Breast epithelium (tissue), 4 donors: Measurements from ENCODE around the gene NFIC. TPM values are rescaled to one million over a fixed set of nuclear protein-coding genes. Genes with fewer than 3 reads are reported as not detected.
"Not testable (repeated sequence)": the region's sequence is repeated elsewhere in the genome, so short reads cannot be mapped to it uniquely, and the experiment has no call there.

Experiments used
- DNase-seq, 2 donors: peaks; one replicate each; pipeline ENCODE4 v3.0.0-alpha.2; 2019; ENCODE audit warnings: low spot score in 2 of 2
- H3K27ac ChIP-seq, 2 donors: fragments of 200-600 bp; sonication (generic) in 1 of 2; one replicate each; pipeline ENCODE4 v1.5.1; 2016 to 2019; ENCODE audit warnings: mild to moderate bottlenecking in 1 of 2
- H3K27me3 ChIP-seq, 2 donors: fragments of 200-600 bp; sonication (generic) in 1 of 2; one replicate each; pipeline versions ENCODE4 v1.5.1 to v1.6.0; 2017 to 2019; ENCODE audit warnings: control low read depth in 1 of 2, mild to moderate bottlenecking in 1 of 2
- H3K36me3 ChIP-seq: fragments of 200-600 bp; one replicate; pipeline ENCODE4 v1.5.1; 2019
- H3K4me1 ChIP-seq, 2 donors: fragments of 200-600 bp; sonication (generic); one replicate each; pipeline ENCODE4 v1.5.1; 2016 to 2019; ENCODE audit warnings: control low read depth in 1 of 2
- H3K4me3 ChIP-seq, 3 donors: fragments of 200-600 bp; sonication (generic); 1 replicate in 2 of 3; 2 replicates in 1 of 3; pipeline ENCODE4 v1.5.1; 2016 to 2019; ENCODE audit warnings: mild to moderate bottlenecking in 3 of 3, moderate library complexity in 2 of 3
- H3K9me3 ChIP-seq, 2 donors: fragments of 200-600 bp; sonication (generic) in 1 of 2; one replicate each; pipeline ENCODE4 v1.5.1; 2016 to 2019; ENCODE audit warnings: control low read depth in 1 of 2
- CTCF ChIP-seq, 3 donors: fragments of 450-650 bp; IDR thresholded peaks; one replicate each; pipeline ENCODE4 v1.5.1; 2016 to 2017; ENCODE audit warnings: antibody characterized with exemption in 3 of 3, mild to moderate bottlenecking in 3 of 3, moderate library complexity in 3 of 3
- POLR2A ChIP-seq: fragments of 450-650 bp; IDR thresholded peaks from one replicate; pipeline ENCODE4 v1.6.1; 2016; ENCODE audit warnings: antibody characterized with exemption, mild to moderate bottlenecking, moderate library complexity
- POLR2AphosphoS5 ChIP-seq, 3 donors: sonication (generic); formaldehyde crosslinking; IDR thresholded peaks; one replicate each; pipeline ENCODE4 v1.6.1; 2017; ENCODE audit warnings: antibody characterized with exemption in 3 of 3
- intact Hi-C: fragments of 100-400 bp; cut with DNase I; formaldehyde crosslinking; loops from one replicate; pipeline ENCODE4 v1.15.1; 2023; ENCODE audit warnings: low total_unique reads
- total RNA-seq, 3 donors: library from RNA; depleted of rRNA; stranded (reverse); fragments of >200 nt; gene quantifications; one replicate each; pipeline ENCODE4 v1.1.0, GENCODE V29; 2016

Gene NFIC
- total RNA-seq, 3 donors from 2014 or later: 48.9 to 97.8 (median 73.1) TPM

- H3K4me1 ChIP-seq: no peaks in the 10 kb centered on the region
- peak in 2 of 3 donors; percentile 58 to 77 for TF ChIP-seq CTCF (IDR thresholded peaks at IDR 0.05)
- no peak for TF ChIP-seq POLR2AphosphoS5 (IDR thresholded peaks at IDR 0.05)
- H3K27me3 ChIP-seq: peaks cover 4 to 21% of the 10 kb centered on the region in 2 donors
- no peak for DNase-seq
- intact Hi-C loops: loop anchor here (5.0 to 10.0 kb wide), 2 partner anchors 140 to 882 kb away; no protein-coding TSS in a partner anchor
- no peaks in the 10 kb centered on the region for H3K9me3 ChIP-seq
- no peak overlapping the region for H3K4me3 ChIP-seq
- no peaks in the 10 kb centered on the region for H3K36me3 ChIP-seq
- no peak overlapping the region for H3K27ac ChIP-seq
Measured at GRCh38 chr19:3324405-3324856, 42.0 kb upstream of the NFIC start.

GRCh38 chr19:3325451-3325850 lies 40.9 kb upstream of the NFIC start:
- Histone ChIP-seq H3K36me3 (no peaks in the 10 kb centered on the region), H3K27me3 (peaks cover under 1 to 10% of the 10 kb centered on the region in 2 donors), H3K27ac (no peak overlapping the region), H3K4me1 (no peaks in the 10 kb centered on the region), H3K4me3 (no peak overlapping the region), H3K9me3 (no peaks in the 10 kb centered on the region)
- DNase-seq: no peak
- intact Hi-C loops: loop anchor here (10.0 kb wide), 1 partner anchor 139 kb away; no protein-coding TSS in a partner anchor
- no peak for TF ChIP-seq POLR2A
- no peak for TF ChIP-seq CTCF (IDR thresholded peaks at IDR 0.05)
- TF ChIP-seq POLR2AphosphoS5 (IDR thresholded peaks at IDR 0.05): no peak

- H3K4me1 ChIP-seq: no peaks in the 10 kb centered on the region
- H3K27ac ChIP-seq: no peak overlapping the region
- no peaks in the 10 kb centered on the region for H3K36me3 ChIP-seq
- no peaks in the 10 kb centered on the region for H3K9me3 ChIP-seq
- H3K4me3 ChIP-seq: no peak overlapping the region
- no peak for DNase-seq
- intact Hi-C loops: loop anchor here (10.0 kb wide), 1 partner anchor 136 kb away; no protein-coding TSS in a partner anchor
- no peak for TF ChIP-seq POLR2A
- TF ChIP-seq CTCF (IDR thresholded peaks at IDR 0.05): no peak
- no peak for TF ChIP-seq POLR2AphosphoS5 (IDR thresholded peaks at IDR 0.05)
- H3K27me3 ChIP-seq: no peaks in the 10 kb centered on the region
Measured at GRCh38 chr19:3328743-3329142, 37.6 kb upstream of the NFIC start.

GRCh38 chr19:3330047-3330446 lies 36.3 kb upstream of the NFIC start:
- Histone ChIP-seq H3K27me3 (no peaks in the 10 kb centered on the region), H3K9me3 (no peaks in the 10 kb centered on the region), H3K4me3 (no peak overlapping the region), H3K27ac (no peak overlapping the region), H3K36me3 (no peaks in the 10 kb centered on the region), H3K4me1 (peaks cover 3 to 5% of the 10 kb centered on the region in 2 donors)
- no peak for TF ChIP-seq POLR2AphosphoS5 (IDR thresholded peaks at IDR 0.05)
- no peak for TF ChIP-seq CTCF (IDR thresholded peaks at IDR 0.05)
- TF ChIP-seq POLR2A: no peak
- intact Hi-C loops: no loop called here
- DNase-seq: no peak

GRCh38 chr19:3332232-3332631 lies 34.2 kb upstream of the NFIC start:
- H3K4me1 ChIP-seq: peaks cover 14 to 17% of the 10 kb centered on the region in 2 donors
- H3K27ac ChIP-seq, DNase-seq, H3K27me3 ChIP-seq, H3K36me3 ChIP-seq, H3K4me3 ChIP-seq, H3K9me3 ChIP-seq, intact Hi-C loops: not testable (repeated sequence)
